Transverse colon (tissue), 4 donors: ENCODE data around the gene MPP2.

Source experiments
- POLR2AphosphoS5 ChIP-seq, 3 donors: sonication (generic); formaldehyde crosslinking; IDR thresholded peaks; one replicate each; pipeline ENCODE4 v1.6.1; 2016; ENCODE audit warnings: antibody characterized with exemption in 3 of 3
- TF ChIP-seq, protein P1 (sequence below), 5 experiments: fragments of 200-600 bp in 3 of 5; fragments of 450-650 bp in 2 of 5; sonication (generic) in 3 of 5; IDR thresholded peaks; 1 replicate in 2 of 5; 2 replicates in 3 of 5; pipeline ENCODE4 v1.5.1; 2016 to 2017; ENCODE audit warnings: antibody characterized with exemption in 5 of 5, inconsistent platforms in 3 of 5, mild to moderate bottlenecking in 2 of 5, moderate library complexity in 1 of 5

DNA sequence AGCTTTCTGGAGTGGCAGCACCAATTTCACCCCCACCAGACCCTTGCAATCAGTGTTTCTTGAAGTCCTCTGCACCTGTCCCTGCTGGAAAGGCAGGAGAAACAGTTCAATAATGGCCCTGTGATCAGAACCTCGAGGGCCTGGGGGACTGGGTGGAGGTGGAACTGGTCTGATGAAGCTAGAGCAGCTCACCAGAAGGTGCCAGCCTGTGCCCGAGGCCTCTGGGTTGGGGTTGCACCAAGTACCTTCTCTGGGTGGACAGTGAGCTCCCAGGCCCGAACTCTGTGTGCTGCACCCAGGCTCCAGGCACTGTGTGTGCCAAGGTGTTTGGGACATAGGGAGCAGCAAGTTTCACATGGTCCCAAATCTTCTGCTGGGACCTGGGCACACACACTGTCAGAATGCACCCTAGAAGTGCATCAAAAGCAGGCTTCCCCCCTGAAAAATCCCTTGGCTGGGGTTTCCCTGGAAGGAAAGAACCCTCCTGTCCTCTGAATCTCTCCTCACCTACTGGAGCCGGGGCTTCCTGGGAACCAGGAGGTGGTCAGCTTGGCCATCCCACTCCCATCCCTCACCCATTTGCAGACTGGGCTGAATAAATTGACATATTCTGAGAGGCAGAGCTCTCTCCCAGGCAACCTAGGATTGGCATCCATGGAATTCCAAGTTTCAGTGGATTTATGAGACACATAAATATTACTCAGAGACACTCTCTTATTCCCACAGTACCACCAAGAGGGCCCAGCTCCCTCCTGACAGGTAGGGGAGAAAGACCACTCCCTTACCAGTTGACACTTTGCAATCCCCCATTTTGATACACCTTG, 43.0 kb downstream of the MPP2 start:
- TF ChIP-seq, protein P1, sequence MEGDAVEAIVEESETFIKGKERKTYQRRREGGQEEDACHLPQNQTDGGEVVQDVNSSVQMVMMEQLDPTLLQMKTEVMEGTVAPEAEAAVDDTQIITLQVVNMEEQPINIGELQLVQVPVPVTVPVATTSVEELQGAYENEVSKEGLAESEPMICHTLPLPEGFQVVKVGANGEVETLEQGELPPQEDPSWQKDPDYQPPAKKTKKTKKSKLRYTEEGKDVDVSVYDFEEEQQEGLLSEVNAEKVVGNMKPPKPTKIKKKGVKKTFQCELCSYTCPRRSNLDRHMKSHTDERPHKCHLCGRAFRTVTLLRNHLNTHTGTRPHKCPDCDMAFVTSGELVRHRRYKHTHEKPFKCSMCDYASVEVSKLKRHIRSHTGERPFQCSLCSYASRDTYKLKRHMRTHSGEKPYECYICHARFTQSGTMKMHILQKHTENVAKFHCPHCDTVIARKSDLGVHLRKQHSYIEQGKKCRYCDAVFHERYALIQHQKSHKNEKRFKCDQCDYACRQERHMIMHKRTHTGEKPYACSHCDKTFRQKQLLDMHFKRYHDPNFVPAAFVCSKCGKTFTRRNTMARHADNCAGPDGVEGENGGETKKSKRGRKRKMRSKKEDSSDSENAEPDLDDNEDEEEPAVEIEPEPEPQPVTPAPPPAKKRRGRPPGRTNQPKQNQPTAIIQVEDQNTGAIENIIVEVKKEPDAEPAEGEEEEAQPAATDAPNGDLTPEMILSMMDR (IDR thresholded peaks at IDR 0.05): no peak
- TF ChIP-seq POLR2AphosphoS5 (IDR thresholded peaks at IDR 0.05): no peak
